HCT116 (cell line): ENCODE data around the gene CFI. TPM values are rescaled to one million over a fixed set of nuclear protein-coding genes. Genes with fewer than 3 reads are reported as not detected.

Source experiments
- ATAC-seq: fragments of 200-7000 bp; cut with Tn5 transposase; 2 replicates; pipeline ENCODE4 v1.9.1; 2020; ENCODE audit warnings: mild to moderate bottlenecking, moderate library complexity
- BruUV-seq: library from RNA; stranded (reverse); fragments of 400-500 nt; replicated peaks from 2 replicates; lab custom pipeline; 2021; lab: Mats Ljungman, UMichigan
- CTCF ChIA-PET: fragments of 300-600 bp; sonication (Branson Sonifier 250); formaldehyde crosslinking; loops from one replicate; lab custom pipeline; 2021; ENCODE audit warnings: antibody characterized with exemption; lab: Charles Lee
- POLR2A ChIA-PET: fragments of 300-600, 350-600 bp; sonication (Branson Sonifier 250); formaldehyde crosslinking; loops from one replicate; lab custom pipeline; 2021; ENCODE audit warnings: antibody characterized with exemption; lab: Charles Lee
- RAD21 ChIA-PET, 2 experiments: fragments of 300-600 bp; sonication (Branson Sonifier 250); formaldehyde crosslinking; loops; one replicate each; lab custom pipeline; 2023; ENCODE audit warnings: low total read pairs in 2 of 2; ENCODE audit not compliant: uncharacterized antibody in 2 of 2, unreplicated experiment in 2 of 2, low non-redundant PET in 1 of 2; lab: Charles Lee
- DNase-seq: peaks from one replicate; pipeline ENCODE4 v3.0.0-alpha.2; 2010; ENCODE audit warnings: low read depth, low spot score
- H2AFZ ChIP-seq: fragments of 200-600 bp; shearing (Covaris generic), sonication (generic); 2 replicates; pipeline ENCODE4 v1.6.1; 2017; ENCODE audit warnings: low read depth, mixed run types, mixed read lengths, antibody characterized with exemption, low read length; ENCODE audit not compliant: poor library complexity, severe bottlenecking
- H3K27ac ChIP-seq: 2 replicates; pipeline ENCODE4 v1.5.1; 2012; ENCODE audit warnings: low read depth, low read length
- H3K27me3 ChIP-seq: fragments of 200-600 bp; sonication (generic); 2 replicates; pipeline ENCODE4 v1.6.1; 2016; ENCODE audit warnings: mixed run types, low read length, mixed read lengths; ENCODE audit not compliant: insufficient read depth
- H3K36me3 ChIP-seq, 2 experiments: fragments of 200-500 bp in 1 of 2; fragments of 200-600 bp in 1 of 2; sonication (Bioruptor generic) in 1 of 2; sonication (generic) in 1 of 2; 2 replicates each; pipeline versions ENCODE4 v1.5.1 to v1.6.1; 2014 to 2016; ENCODE audit warnings: low read length in 2 of 2, inconsistent platforms in 1 of 2, mixed read lengths in 1 of 2, mixed run types in 1 of 2; ENCODE audit not compliant: insufficient read depth in 2 of 2, control insufficient read depth in 1 of 2
- H3K4me1 ChIP-seq, 2 experiments: fragments of 200-600 bp in 1 of 2; sonication (generic) in 1 of 2; 2 replicates each; pipeline versions ENCODE4 v1.5.1 to v1.6.1; 2012 to 2017; ENCODE audit warnings: low read length in 2 of 2, inconsistent platforms in 1 of 2, mild to moderate bottlenecking in 1 of 2, mixed read lengths in 1 of 2, mixed run types in 1 of 2, moderate library complexity in 1 of 2; ENCODE audit not compliant: insufficient read depth in 2 of 2, control insufficient read depth in 1 of 2
- H3K4me2 ChIP-seq: fragments of 200-600 bp; sonication (generic); 2 replicates; pipeline ENCODE4 v1.6.1; 2017; ENCODE audit warnings: mixed run types, low read length, mixed read lengths
- H3K4me3 ChIP-seq, 2 experiments: fragments of 200-600 bp in 1 of 2; sonication (generic) in 1 of 2; replicated peaks in 1 of 2; 2 replicates each; pipeline ENCODE4 v1.5.1; 2011 to 2016; ENCODE audit warnings: low read length in 2 of 2, control low read depth in 1 of 2, low read depth in 1 of 2, mild to moderate bottlenecking in 1 of 2, mixed read lengths in 1 of 2, mixed run types in 1 of 2
- H3K79me2 ChIP-seq: fragments of 200-600 bp; sonication (generic); 2 replicates; pipeline ENCODE4 v1.6.1; 2017; ENCODE audit warnings: mild to moderate bottlenecking, mixed run types, low read length, moderate library complexity, mixed read lengths; ENCODE audit not compliant: insufficient read depth
- H3K9ac ChIP-seq: fragments of 200-600 bp; sonication (generic); 2 replicates; pipeline ENCODE4 v1.6.1; 2016; ENCODE audit warnings: low read length, mixed read lengths
- H3K9me2 ChIP-seq: fragments of 200-600 bp; sonication (generic), shearing (Covaris generic); 2 replicates; pipeline ENCODE4 v1.6.1; 2017; ENCODE audit warnings: mixed run types, mild to moderate bottlenecking, moderate library complexity; ENCODE audit not compliant: insufficient read depth
- H3K9me3 ChIP-seq, 2 experiments: fragments of 200-500 bp in 1 of 2; fragments of 200-600 bp in 1 of 2; sonication (Bioruptor generic) in 1 of 2; sonication (generic) in 1 of 2; 2 replicates each; pipeline ENCODE4 v1.6.1; 2014 to 2017; ENCODE audit warnings: low read length in 2 of 2, mixed read lengths in 2 of 2, inconsistent platforms in 1 of 2, low read depth in 1 of 2, mild to moderate bottlenecking in 1 of 2, mixed run types in 1 of 2, moderate library complexity in 1 of 2; ENCODE audit not compliant: control insufficient read depth in 1 of 2, insufficient read depth in 1 of 2
- H4K20me1 ChIP-seq: fragments of 200-600 bp; sonication (generic), shearing (Covaris generic); 2 replicates; pipeline ENCODE4 v1.6.1; 2017; ENCODE audit warnings: mixed run types, mild to moderate bottlenecking, moderate library complexity; ENCODE audit not compliant: insufficient read depth
- ATF3 ChIP-seq: IDR thresholded peaks from 2 replicates; pipeline ENCODE4 v1.6.1; 2012
- CEBPB ChIP-seq: IDR thresholded peaks from 2 replicates; pipeline ENCODE4 v1.6.1; 2012; ENCODE audit warnings: low read depth
- ELF1 ChIP-seq: IDR thresholded peaks from 2 replicates; pipeline ENCODE4 v1.6.1; 2012; ENCODE audit warnings: low read depth, borderline replicate concordance
- POLR2A ChIP-seq: IDR thresholded peaks from 2 replicates; pipeline ENCODE4 v1.7.0; 2011; ENCODE audit warnings: borderline replicate concordance; ENCODE audit not compliant: insufficient read depth, insufficient read length; ENCODE audit errors: extremely low read depth
- POLR2AphosphoS5 ChIP-seq: IDR thresholded peaks from 2 replicates; pipeline ENCODE4 v1.6.1; 2011; ENCODE audit warnings: mild to moderate bottlenecking, low read depth, low read length, moderate library complexity
- REST ChIP-seq: IDR thresholded peaks from 2 replicates; pipeline ENCODE4 v1.6.1; 2012; ENCODE audit warnings: low read depth
- SRF ChIP-seq: IDR thresholded peaks from 2 replicates; pipeline ENCODE4 v1.6.1; 2012; ENCODE audit warnings: low read depth
- TCF7L2 ChIP-seq: IDR thresholded peaks from 2 replicates; pipeline ENCODE4 v1.7.0; 2011; ENCODE audit warnings: borderline replicate concordance, inconsistent platforms; ENCODE audit not compliant: insufficient read depth, insufficient read length; ENCODE audit errors: extremely low read depth
- YY1 ChIP-seq: IDR thresholded peaks from 2 replicates; pipeline ENCODE4 v1.6.1; 2011; ENCODE audit warnings: low read length, low read depth, moderate library complexity, mild to moderate bottlenecking; ENCODE audit not compliant: insufficient replicate concordance; ENCODE audit errors: extremely low read depth
- ZNF274 ChIP-seq: fragments of 200-500 bp; sonication (Bioruptor generic); IDR thresholded peaks from 2 replicates; pipeline ENCODE4 v1.6.1; 2014; ENCODE audit warnings: mild to moderate bottlenecking, low read depth, low read length, inconsistent platforms
- intact Hi-C: fragments of 100-400 bp; cut with micrococcal nuclease; formaldehyde crosslinking; loops from 2 replicates; pipeline ENCODE4 v1.10.0; 2022
- total RNA-seq: library from RNA; stranded (reverse); gene quantifications from one replicate; pipeline ENCODE4 v1.2.1, GENCODE V29; 2021; ENCODE audit not compliant: unreplicated experiment

Gene CFI
- total RNA-seq, 1 experiment from 2014 or later: 0.84 TPM

GRCh38 chr4:109748114-109748513 lies 53.7 kb downstream of the CFI start:
- Histone ChIP-seq H3K9ac (no peak overlapping the region), H3K36me3 (no peaks in the 10 kb centered on the region)
- TF ChIP-seq SRF (no peak), TCF7L2 (no peak)
- TF ChIP-seq, all 23 proteins: peak for 0
- Histone ChIP-seq H3K9me3 (no peaks in the 10 kb centered on the region), H3K27ac (no peak overlapping the region), H3K27me3 (no peaks in the 10 kb centered on the region), H4K20me1 (no peaks in the 10 kb centered on the region; the same call in 1 of the 2 replicates), H3K79me2 (no peaks in the 10 kb centered on the region), H3K4me2 (no peak overlapping the region), H2AFZ (no peak overlapping the region), H3K9me2 (no peaks in the 10 kb centered on the region), H3K4me1 (no peaks in the 10 kb centered on the region), H3K4me3 (no peak overlapping the region)
- intact Hi-C loops: no loop called here
- CTCF ChIA-PET: no interaction called here
- BruUV-seq: no TSS peak
- DNase-seq (no peak), ATAC-seq (no peak)
- RAD21 ChIA-PET: no interaction called here
- POLR2A ChIA-PET: no interaction called here

- ChIA-PET CTCF (no interaction called here), RAD21 (no interaction called here)
- BruUV-seq: no TSS peak
Measured at GRCh38 chr4:109746728-109747127, 55.1 kb downstream of the CFI start.

More at GRCh38 chr4:109746728-109747127, 55.1 kb downstream of the CFI start:
- H3K4me2 ChIP-seq: no peak overlapping the region
- H3K36me3 ChIP-seq: no peaks in the 10 kb centered on the region
- POLR2A ChIA-PET: no interaction called here
- no peaks in the 10 kb centered on the region for H4K20me1 ChIP-seq
- no peaks in the 10 kb centered on the region for H3K9me2 ChIP-seq
- H3K4me3 ChIP-seq: no peak overlapping the region
- ATAC-seq: no peak
- H3K4me1 ChIP-seq: no peaks in the 10 kb centered on the region
- H3K27ac ChIP-seq: no peak overlapping the region
- no peak overlapping the region for H2AFZ ChIP-seq
- H3K27me3 ChIP-seq: no peaks in the 10 kb centered on the region
- H3K9me3 ChIP-seq: no peaks in the 10 kb centered on the region
- intact Hi-C loops: no loop called here
- H3K9ac ChIP-seq: no peak overlapping the region
- no peak for TF ChIP-seq REST
- TF ChIP-seq POLR2A: no peak
- no peak for TF ChIP-seq POLR2AphosphoS5
- TF ChIP-seq ATF3: no peak
- TF ChIP-seq YY1: no peak
- no peak for TF ChIP-seq ZNF274
- no peak for TF ChIP-seq TCF7L2
- no peak for TF ChIP-seq ELF1
- no peak for TF ChIP-seq SRF
- no peak for TF ChIP-seq CEBPB
- TF ChIP-seq, all 23 proteins: peak for 0
- no peaks in the 10 kb centered on the region for H3K79me2 ChIP-seq
- DNase-seq: no peak
